Stimulated activated CD4-positive, alpha-beta T cell treated with anti-CD3 and anti-CD28 coated beads, TNF-alpha, amount 100 ng/mL, for 4 hours (primary cell): ENCODE data around the gene LIMK1.

Experiments used
- DNase-seq, 3 experiments: peaks; one replicate each; pipeline ENCODE4 v3.0.0-alpha.2; 2020; ENCODE audit warnings: low read depth in 3 of 3

The LIMK1 gene

GRCh38 chr7:74083928-74084721, 521 bp downstream of the LIMK1 start:
- no peak for DNase-seq

GRCh38 chr7:74084722-74085578, 1.3 kb downstream of the LIMK1 start:
- DNase-seq: no peak

GRCh38 chr7:74087791-74088453, 4.3 kb downstream of the LIMK1 start:
- DNase-seq: no peak

GRCh38 chr7:74092321-74092963, 8.8 kb downstream of the LIMK1 start:
- DNase-seq: no peak

- no peak for DNase-seq
Measured at GRCh38 chr7:74092964-74093471, 9.4 kb downstream of the LIMK1 start.

- DNase-seq: no peak
Measured at GRCh38 chr7:74093671-74094223, 10.1 kb downstream of the LIMK1 start.

GRCh38 chr7:74094224-74095101, 10.9 kb downstream of the LIMK1 start:
- DNase-seq: peak; percentile 45 to 56 (median 46)

GRCh38 chr7:74095135-74095534, 11.5 kb downstream of the LIMK1 start:
- DNase-seq: no peak

- no peak for DNase-seq
Measured at GRCh38 chr7:74097937-74098614, 14.5 kb downstream of the LIMK1 start.

GRCh38 chr7:74099031-74099430, 15.4 kb downstream of the LIMK1 start:
- DNase-seq: no peak

- DNase-seq: no peak
Measured at GRCh38 chr7:74101061-74101681, 17.6 kb downstream of the LIMK1 start.

- no peak for DNase-seq
Measured at GRCh38 chr7:74103219-74103772, 19.7 kb downstream of the LIMK1 start.

- no peak for DNase-seq
Measured at GRCh38 chr7:74104702-74105101, 21.1 kb downstream of the LIMK1 start.

- no peak for DNase-seq
Measured at GRCh38 chr7:74105992-74106391, 22.4 kb downstream of the LIMK1 start.

GRCh38 chr7:74106846-74107245, 23.2 kb downstream of the LIMK1 start:
- no peak for DNase-seq

- no peak for DNase-seq
Measured at GRCh38 chr7:74115326-74115725, 31.7 kb downstream of the LIMK1 start.

GRCh38 chr7:74116356-74116755, 32.8 kb downstream of the LIMK1 start:
- no peak for DNase-seq

- DNase-seq: no peak
Measured at GRCh38 chr7:74119831-74120230, 36.2 kb downstream of the LIMK1 start.
